ENCODE measurements around the gene MEG3. TPM values are rescaled to one million over a fixed set of nuclear protein-coding genes. Genes with fewer than 3 reads are reported as not detected.

Gene MEG3
- total and polyA plus RNA-seq, 2 of the 8 experiments (the other 6 are each of a cell fraction or from before 2014, with no cell fraction given): 0.17 to 1.1 TPM

- Histone ChIP-seq H4K20me1 (replicated peaks in 1 of 2; ENCODE audit: control insufficient read depth in 1 of 2, insufficient read depth in 2 of 2, low read length in 2 of 2) (no peaks in the 10 kb centered on the region), H3K79me2 (ENCODE audit: control insufficient read depth in 1 of 2, insufficient read depth in 2 of 2, low read length in 2 of 2) (no peaks in the 10 kb centered on the region)
Measured at GRCh38 chr14:100845341-100845740, 19.4 kb downstream of the MEG3 start.

More at GRCh38 chr14:100845341-100845740, 19.4 kb downstream of the MEG3 start:
- FAIRE-seq (no peak), DNase-seq (ENCODE audit: low read depth in 1 of 2, low spot score in 2 of 2) (no peak)
- ChIA-PET CTCF (ENCODE audit: partially characterized antibody) (interaction anchor here (0.8 kb wide), 1 partner anchor 10 kb away, joined by 3 read pairs; no protein-coding TSS in a partner anchor), POLR2A (ENCODE audit: partially characterized antibody) (no interaction called here)
- Histone ChIP-seq H2BK12ac (ENCODE audit: low read depth, low read length) (no peak overlapping the region), H3K23ac (ENCODE audit: insufficient read length) (no peak overlapping the region), H3K18ac (ENCODE audit: extremely low read depth, low read length) (no peak overlapping the region), H3K4me3 (ENCODE audit: extremely low read depth in 1 of 4, insufficient read depth in 2 of 4, low read depth in 3 of 4, low read length in 4 of 4) (no peak overlapping the region), H4K5ac (ENCODE audit: insufficient read length, low read depth, low read length) (no peak overlapping the region), H3K14ac (ENCODE audit: insufficient read length) (no peak overlapping the region), H2BK20ac (ENCODE audit: low read length) (no peak overlapping the region), H3K79me1 (ENCODE audit: low read depth, low read length) (no peaks in the 10 kb centered on the region), H4K8ac (ENCODE audit: extremely low read depth, insufficient read depth, low read length) (no peak overlapping the region), H2AFZ (ENCODE audit: low read length) (no peak overlapping the region), H3K23me2 (ENCODE audit: low read depth, low read length) (no peaks in the 10 kb centered on the region), H3K27ac (ENCODE audit: low read depth, low read length) (no peak overlapping the region), H3K36me3 (ENCODE audit: control insufficient read depth in 2 of 4, insufficient read depth in 4 of 4, low read length in 3 of 4) (no peaks in the 10 kb centered on the region), H3K9ac (replicated peaks in 1 of 4; ENCODE audit: extremely low read depth in 1 of 4, low read depth in 3 of 4, low read length in 3 of 4) (no peak overlapping the region), H3K4me2 (ENCODE audit: insufficient read depth in 1 of 2, low read depth in 2 of 2, low read length in 2 of 2) (no peak overlapping the region), H3K56ac (replicated peaks; ENCODE audit: insufficient read length, low read depth, low read length) (no peak overlapping the region), H2BK120ac (replicated peaks; ENCODE audit: low read depth, low read length) (no peak overlapping the region), H3K4ac (replicated peaks; ENCODE audit: insufficient read length, low read depth, low read length) (no peak overlapping the region), H2BK5ac (ENCODE audit: low read depth, low read length) (no peak overlapping the region), H3K27me3 (replicated peaks in 1 of 4; ENCODE audit: control insufficient read depth in 3 of 4, extremely low read depth in 1 of 4, insufficient read depth in 3 of 4, low read length in 3 of 4) (no peaks in the 10 kb centered on the region), H2AK5ac (ENCODE audit: low read depth, low read length) (no peak overlapping the region), H3K4me1 (replicated peaks in 1 of 4; ENCODE audit: control insufficient read depth in 3 of 4, insufficient read depth in 4 of 4, low read length in 3 of 4) (peaks cover 0 to 13% (median 10%) of the 10 kb centered on the region in 4 experiments; a peak in 5 of 7 replicates), H2BK15ac (ENCODE audit: low read length) (no peak overlapping the region), H3K9me3 (ENCODE audit: insufficient read depth in 2 of 2, low read depth in 1 of 2, low read length in 1 of 2) (no peaks in the 10 kb centered on the region), H4K91ac (replicated peaks; ENCODE audit: insufficient read length, low read length) (no peak overlapping the region)
- TF ChIP-seq GABPA (IDR thresholded peaks at IDR 0.05; ENCODE audit: borderline replicate concordance, insufficient read depth, low read length) (no peak), CTBP2 (IDR thresholded peaks at IDR 0.05; ENCODE audit: borderline replicate concordance, insufficient read depth, insufficient read length, low read length) (no peak), POLR2AphosphoS5 (IDR thresholded peaks at IDR 0.05; ENCODE audit: low read depth, low read length) (no peak), TCF12 (IDR thresholded peaks at IDR 0.05; ENCODE audit: low read depth, low read length) (no peak), EP300 (IDR thresholded peaks at IDR 0.05; ENCODE audit: borderline replicate concordance in 1 of 2, low read depth in 2 of 2, low read length in 2 of 2) (no peak), CEBPB (IDR thresholded peaks at IDR 0.05; ENCODE audit: low read depth, low read length) (no peak), SAP30 (IDR thresholded peaks at IDR 0.05; ENCODE audit: insufficient read depth, insufficient replicate concordance, low read length) (no peak), BCL11A (IDR thresholded peaks at IDR 0.05; ENCODE audit: low read depth in 2 of 2, low read length in 2 of 2) (no peak), SRF (IDR thresholded peaks at IDR 0.05; ENCODE audit: low read depth, low read length) (no peak), BRCA1 (IDR thresholded peaks at IDR 0.05; ENCODE audit: low read depth, low read length) (no peak), CBX8 (IDR thresholded peaks at IDR 0.05; ENCODE audit: borderline replicate concordance, low read depth, low read length) (no peak), PHF8 (conservative IDR thresholded peaks at IDR 0.05; ENCODE audit: low read depth, low read length) (no peak), MAFK (IDR thresholded peaks at IDR 0.05; ENCODE audit: low read depth, low read length) (no peak), SP1 (IDR thresholded peaks at IDR 0.05; ENCODE audit: low read depth, low read length) (no peak)
- 93% methylated on average over 11 of the region's 17 CpGs; no CpG with 5 or more reads in 1 of the 2 experiments for WGBS, 2 experiments (ENCODE audit: extremely low coverage in 1 of 2, insufficient coverage in 1 of 2, insufficient read length in 1 of 2, insufficient replicate concordance in 2 of 2, low coverage in 1 of 2, low lambda C conversion rate in 2 of 2, missing lambda C conversion rate in 1 of 2)

Data from H1 (cell line).